GM18873 (cell line): ENCODE results near the gene OPRD1.
"Not testable (repeated sequence)": the region's sequence is repeated elsewhere in the genome, so short reads cannot be mapped to it uniquely, and the experiment has no call there.

Experiments used
- ATAC-seq: cut with Tn5 transposase; IDR thresholded peaks from one replicate; pipeline ENCODE4 v1.9.1; 2021; ENCODE audit warnings: mild to moderate bottlenecking, moderate library complexity, moderate number of reproducible peaks; ENCODE audit not compliant: unreplicated experiment, low FRiP score

OPRD1 gene

GRCh38 chr1:28835237-28835650, 23.3 kb downstream of the OPRD1 start:
- no peak for ATAC-seq

- no peak for ATAC-seq
These were observed 24.5 kb downstream of the OPRD1 start for GRCh38 chr1:28836421-28836956.

- no peak for ATAC-seq
These were observed 29.1 kb downstream of the OPRD1 start for GRCh38 chr1:28840928-28841544.

GRCh38 chr1:28845786-28846543, 34.0 kb downstream of the OPRD1 start:
- ATAC-seq: no peak

GRCh38 chr1:28847207-28847606, 35.2 kb downstream of the OPRD1 start:
- ATAC-seq: not testable (repeated sequence)

DNA sequence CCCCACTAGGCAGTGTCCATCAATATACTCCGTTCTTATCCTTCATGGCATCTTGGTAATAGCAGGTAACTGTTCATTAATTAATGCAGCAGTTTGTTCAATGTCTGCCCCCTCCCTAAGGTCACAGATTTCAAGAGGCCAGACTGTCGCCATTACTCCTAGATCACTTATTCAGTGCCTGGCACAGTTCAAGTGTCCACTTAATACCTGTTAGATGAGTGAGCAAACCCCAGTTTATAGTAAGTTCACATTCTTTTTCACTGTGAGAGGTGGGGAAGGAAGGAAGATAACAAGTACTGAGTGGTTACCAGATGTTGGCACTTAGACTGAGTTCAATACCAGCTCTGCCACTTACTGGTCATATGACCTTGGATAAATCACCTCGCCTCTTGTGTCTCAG, 36.4 kb downstream of the OPRD1 start:
- no peak for ATAC-seq

GRCh38 chr1:28853093-28853742, 41.2 kb downstream of the OPRD1 start:
- ATAC-seq: no peak

DNA sequence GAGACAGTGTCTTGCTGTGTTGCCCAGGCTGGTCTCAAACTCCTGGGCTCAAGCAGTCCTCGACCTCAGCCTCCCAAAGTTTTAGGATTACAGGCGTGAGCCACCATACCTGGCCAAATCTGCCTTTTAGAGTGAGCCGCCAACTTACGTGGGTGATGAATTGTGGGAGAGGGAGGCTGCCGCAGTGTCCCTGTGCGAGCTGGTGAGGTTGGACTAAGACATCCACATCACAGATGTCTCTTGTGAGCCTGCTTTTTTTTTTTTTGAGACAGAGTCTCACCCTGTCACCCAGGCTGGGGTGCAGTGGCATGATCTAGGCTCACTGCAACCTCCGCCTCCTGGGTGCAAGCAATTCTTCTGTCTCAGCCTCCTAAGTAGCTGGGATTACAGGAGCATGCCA, 42.4 kb downstream of the OPRD1 start:
- not testable (repeated sequence) for ATAC-seq

DNA sequence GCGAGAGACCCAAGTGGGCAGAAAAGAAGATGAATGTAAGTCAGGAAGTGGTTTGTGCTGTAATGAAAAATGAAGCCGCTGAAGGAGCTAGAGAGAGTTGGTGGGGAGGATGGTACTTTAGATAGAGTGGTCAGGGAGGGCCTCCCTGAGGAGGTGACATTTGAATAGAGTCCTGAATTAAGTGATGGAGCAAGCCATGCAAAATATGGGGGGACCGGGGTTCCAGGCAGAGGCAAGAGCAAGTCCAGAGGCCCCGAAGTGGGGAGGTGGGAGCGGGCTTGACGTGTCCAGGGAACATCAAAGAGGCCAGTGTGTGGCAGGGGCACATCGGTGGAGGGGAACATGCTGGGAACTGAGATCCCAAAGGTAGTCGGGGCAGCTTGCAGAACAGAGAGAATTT, 43.1 kb downstream of the OPRD1 start:
- no peak for ATAC-seq

DNA sequence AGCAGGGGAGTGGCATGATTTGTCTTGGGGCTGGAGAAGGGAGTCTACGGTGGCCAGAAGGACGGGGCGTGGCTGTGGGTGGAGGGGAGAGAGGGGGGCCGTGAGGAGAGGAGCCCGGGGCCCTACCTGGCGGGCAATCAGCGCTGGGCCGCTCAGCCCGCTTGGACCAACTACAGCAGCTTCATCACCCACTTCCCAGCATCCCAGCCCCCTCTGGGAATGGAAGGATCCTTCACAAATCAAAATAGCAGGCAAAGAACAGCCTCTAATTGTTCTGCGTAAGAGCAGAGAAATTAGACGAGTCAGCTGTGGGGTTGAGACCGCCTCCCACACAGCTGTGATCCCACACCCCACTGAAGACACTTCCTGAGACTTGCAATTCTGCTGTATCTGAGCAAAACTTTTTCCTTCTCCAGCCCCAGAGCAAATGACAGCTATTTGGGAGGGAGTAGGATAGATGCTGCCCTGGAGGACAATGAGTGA, 43.5 kb downstream of the OPRD1 start:
- no peak for ATAC-seq

- no peak for ATAC-seq
These were observed 44.0 kb downstream of the OPRD1 start for GRCh38 chr1:28855969-28856368.

DNA sequence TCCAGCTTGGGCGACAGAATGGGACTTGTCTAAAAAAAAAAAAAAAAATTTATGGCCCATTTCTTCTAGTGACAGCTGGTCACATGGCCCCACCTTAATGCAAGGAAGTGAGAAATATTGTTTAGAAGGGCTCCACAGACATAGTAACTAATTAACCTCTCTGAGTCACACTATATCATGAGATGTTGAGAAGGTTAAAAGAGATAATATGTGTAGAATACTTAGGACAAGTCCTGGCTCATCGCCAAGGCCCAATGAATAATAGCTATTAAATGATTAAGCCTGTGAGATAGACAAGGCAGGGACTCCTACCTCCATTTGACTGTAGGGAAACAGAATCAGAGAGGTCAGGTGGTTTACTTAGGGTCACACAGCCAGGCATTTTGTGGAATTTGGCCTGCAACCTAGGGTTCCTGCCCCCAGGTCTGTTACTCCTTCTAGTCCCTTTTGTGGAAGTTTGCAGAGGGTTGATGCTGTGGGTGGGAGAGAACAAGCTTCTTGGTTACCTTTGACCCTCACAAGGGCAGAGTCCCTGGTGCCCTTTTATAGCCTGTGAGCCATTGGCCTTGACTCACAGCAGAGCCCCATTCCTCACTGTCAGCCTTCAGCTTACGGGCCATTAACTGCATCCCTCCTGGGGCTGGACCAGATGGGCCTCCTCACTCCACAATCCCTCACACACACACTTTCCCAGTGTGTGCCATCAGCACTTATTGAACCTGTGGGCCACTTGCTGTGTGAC, 48.5 kb downstream of the OPRD1 start:
- no peak for ATAC-seq

GRCh38 chr1:28862571-28863403, 50.8 kb downstream of the OPRD1 start:
- ATAC-seq: no peak

GRCh38 chr1:28864695-28865094, 52.7 kb downstream of the OPRD1 start:
- no peak for ATAC-seq

DNA sequence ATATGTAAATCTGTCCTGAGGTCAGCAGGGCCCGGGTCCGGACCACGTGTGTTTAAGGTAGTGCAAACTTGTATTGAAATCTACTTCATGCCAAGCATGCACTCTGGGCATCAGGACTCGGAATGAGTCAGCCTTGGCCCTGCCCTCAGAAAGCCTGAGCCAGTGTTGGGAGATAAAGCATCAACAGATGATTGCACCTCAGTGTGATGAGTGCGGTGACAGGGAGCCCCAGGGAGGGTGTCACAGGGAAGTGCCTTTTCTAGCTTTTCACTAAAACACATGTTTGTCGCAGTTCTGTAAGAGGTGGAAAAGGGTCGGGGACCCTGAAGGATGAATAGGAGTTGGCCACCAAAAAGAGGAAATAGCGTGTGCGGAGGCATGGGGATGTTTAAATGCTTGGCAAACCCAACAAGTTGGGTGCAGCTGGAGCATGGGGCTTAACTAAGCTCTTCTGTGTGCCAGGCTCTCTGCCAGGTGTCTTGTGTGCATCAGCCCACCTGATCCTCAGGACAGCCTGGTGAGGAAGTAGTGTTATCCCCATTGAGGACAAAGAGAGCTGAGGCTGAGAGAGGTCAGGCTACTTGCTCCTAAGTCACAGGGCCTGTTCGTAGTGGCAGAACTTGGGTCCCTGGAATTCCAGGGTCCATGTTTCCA, 54.2 kb downstream of the OPRD1 start:
- no peak for ATAC-seq

DNA sequence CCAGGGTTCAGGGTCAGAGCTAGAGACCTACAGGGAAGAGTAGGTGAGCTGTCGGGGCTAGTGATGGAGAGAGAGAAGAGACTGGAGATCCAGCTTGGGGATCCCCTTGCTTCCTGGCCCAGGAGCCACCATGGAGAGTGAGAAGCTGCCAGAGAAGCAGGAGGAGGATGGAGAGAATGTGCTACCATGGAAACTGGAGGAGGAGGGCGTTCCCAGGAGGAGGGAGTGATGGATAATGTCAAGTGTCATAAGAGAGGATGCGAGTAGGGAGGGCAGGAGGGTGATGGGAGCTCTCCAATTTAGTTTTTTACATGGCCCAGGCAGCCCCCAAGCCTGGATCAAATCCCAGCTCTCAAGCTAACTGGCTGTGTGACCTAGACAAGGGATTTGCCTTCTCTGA, 55.9 kb downstream of the OPRD1 start:
- no peak for ATAC-seq

DNA sequence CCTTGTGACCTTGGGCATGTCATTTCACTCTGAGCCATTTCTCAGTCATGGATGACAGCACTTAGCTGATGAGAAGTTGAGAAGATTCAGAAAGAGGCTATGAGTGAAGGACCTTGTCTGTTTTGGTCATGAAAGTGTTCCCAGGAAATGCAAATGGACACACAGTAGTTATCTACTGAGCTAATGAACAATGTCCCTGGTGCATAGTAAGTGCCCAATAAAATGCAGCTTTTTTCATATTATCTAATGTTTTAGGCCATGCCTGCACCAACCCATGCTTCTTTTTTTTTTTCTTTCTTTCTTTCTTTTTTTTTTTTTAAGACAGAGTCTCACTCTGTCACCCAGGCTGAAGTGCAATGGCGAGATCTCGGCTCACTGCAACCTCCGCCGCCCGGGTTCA, 58.0 kb downstream of the OPRD1 start:
- ATAC-seq: no peak

DNA sequence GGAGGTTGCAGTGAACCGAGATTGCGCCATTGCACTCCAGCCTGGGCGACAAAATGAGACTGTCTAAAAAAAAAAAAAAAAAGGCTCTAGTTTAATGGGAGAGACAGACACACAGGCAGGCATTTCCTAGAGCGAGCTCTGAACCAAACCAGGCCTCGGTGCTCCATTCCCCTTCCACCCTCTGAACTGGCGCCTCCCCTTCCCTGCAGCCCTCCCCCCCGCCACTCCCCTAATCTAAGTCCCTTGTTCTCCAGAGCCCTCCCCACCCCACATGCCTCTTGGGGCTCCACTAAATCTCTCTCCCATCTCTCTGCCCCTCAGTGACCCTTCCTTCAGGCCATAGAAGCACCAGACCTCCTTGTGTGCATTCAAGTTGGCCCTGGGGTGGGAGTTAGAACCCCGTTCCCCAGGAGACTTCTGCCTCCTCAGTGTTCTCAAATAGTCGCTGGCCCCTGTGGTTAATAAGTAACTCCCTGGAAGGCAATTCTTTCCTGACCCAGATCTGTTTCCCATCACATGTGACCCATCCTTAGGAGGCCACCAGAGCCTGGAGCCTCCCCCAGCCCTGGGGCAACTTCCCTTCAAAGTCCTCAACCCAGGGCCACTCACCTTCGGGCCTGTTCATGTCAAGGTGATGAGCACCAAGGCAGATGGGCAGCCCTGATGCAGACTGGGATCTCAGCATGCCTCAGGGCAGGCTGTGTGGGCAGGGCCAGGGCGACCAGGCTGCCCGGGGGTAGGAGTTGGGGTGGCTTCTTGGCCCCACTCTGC, 59.8 kb downstream of the OPRD1 start:
- no peak for ATAC-seq
